Effector CD8-positive, alpha-beta T cell (primary cell): ENCODE results near the gene KCNH1.
"Not testable (repeated sequence)": the region's sequence is repeated elsewhere in the genome, so short reads cannot be mapped to it uniquely, and the experiment has no call there.

Experiments
- DNase-seq: peaks from one replicate; lab custom pipeline; 2025; lab: John Stamatoyannopoulos, UW

The KCNH1 gene

DNA sequence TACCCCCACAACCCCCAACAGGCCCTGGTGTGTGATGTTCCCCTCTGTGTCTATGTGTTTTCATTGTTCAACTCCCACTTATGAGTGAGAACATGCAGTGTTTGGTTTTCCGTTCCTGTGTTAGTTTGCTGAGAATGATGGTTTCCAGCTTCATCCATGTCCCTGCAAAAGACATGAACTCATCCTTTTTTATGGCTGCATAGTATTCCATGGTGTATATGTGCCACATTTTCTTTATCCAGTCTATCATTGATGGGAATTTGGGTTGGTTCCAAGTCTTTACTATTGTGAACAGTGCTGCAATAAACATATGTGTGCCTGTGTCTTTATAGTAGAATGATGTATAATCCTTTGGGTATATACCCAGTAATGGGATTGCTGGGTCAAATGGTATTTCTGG, 122.8 kb downstream of the KCNH1 start:
- not testable (repeated sequence) for DNase-seq

DNA sequence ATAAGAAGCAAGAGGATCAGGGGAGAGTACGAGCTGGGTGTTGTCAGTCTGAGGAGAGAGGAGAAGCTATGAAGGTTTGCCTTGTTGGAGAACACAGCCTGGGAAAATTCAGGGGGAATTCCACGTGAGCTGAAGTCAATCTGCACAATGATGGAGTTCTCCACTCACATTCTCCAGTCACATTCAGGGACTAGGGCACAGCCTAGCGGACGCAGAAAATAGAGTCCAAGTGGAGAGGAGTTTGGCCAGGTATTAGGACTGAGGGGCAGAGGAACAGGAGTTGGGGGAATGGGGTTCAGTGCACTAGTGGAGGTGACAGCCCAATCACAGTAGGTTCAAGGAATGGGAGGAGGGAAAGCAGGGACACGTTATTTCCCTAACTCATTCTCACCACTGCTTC, 124.0 kb downstream of the KCNH1 start:
- DNase-seq, result no peak

DNA sequence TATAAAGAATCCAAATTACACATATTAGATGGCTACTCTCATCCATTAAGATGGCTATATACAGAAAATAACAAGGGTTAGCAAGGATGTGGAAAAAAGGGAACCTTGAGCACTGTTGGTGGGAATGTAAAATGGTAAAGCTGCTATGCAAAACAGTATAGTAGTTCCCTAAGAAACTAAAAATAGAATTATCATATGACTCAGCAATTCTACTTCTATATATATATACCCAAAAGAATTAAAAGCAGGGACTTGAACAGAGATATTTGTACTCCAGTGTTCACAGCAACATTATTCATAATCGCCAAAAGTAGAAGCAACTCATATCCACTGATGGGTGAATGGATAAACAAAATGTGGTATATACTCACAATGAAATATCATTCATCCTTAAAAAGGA, 126.1 kb downstream of the KCNH1 start:
- no peak for DNase-seq

DNA sequence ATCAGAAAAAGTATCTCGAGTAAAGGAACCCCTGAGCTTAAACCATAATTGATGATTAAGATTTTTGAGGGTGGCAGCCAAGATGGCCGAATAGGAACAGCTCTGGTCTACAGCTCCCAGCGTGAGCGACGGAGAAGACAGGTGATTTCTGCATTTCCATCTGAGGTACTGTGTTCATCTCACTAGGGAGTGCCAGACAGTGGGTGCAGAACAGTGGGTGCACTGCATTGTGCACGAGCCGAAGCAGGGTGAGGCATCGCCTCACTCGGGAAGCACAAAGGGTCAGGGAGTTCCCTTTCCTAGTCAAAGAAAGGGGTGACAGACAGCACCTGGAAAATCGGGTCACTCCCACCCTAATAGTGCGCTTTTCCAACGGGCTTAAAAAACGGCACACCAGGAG, 138.0 kb downstream of the KCNH1 start:
- not testable (repeated sequence) for DNase-seq

DNA sequence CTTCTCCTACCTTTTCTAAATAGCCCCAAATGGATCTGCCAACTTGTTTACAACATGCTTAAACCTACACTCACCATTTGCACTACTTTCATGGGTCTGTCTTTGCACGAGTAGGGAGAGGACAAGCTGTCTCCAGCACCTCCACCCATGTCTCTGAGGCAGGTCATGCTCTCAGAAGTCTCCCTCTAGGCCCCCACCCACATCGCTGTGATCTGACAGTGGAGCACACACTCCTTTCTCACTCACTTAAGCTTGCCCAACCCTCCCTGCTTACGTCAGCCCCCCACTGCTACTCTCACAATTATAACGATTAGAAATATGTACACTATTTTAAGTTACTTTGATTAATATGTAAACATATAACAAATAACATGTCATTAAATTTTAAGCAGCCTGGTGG, 141.1 kb downstream of the KCNH1 start:
- no peak for DNase-seq

- DNase-seq, result no peak
These were observed 144.0 kb downstream of the KCNH1 start for GRCh38 chr1:210989905-210990304.

- no peak for DNase-seq
These were observed 152.5 kb downstream of the KCNH1 start for GRCh38 chr1:210981490-210981889.

GRCh38 chr1:210980082-210980481, 153.9 kb downstream of the KCNH1 start:
- DNase-seq, result no peak

- DNase-seq, result no peak
These were observed 155.0 kb downstream of the KCNH1 start for GRCh38 chr1:210978974-210979354.

- no peak for DNase-seq
These were observed 155.5 kb downstream of the KCNH1 start for GRCh38 chr1:210978316-210978973.

GRCh38 chr1:210951279-210951678, 182.7 kb downstream of the KCNH1 start:
- no peak for DNase-seq

DNA sequence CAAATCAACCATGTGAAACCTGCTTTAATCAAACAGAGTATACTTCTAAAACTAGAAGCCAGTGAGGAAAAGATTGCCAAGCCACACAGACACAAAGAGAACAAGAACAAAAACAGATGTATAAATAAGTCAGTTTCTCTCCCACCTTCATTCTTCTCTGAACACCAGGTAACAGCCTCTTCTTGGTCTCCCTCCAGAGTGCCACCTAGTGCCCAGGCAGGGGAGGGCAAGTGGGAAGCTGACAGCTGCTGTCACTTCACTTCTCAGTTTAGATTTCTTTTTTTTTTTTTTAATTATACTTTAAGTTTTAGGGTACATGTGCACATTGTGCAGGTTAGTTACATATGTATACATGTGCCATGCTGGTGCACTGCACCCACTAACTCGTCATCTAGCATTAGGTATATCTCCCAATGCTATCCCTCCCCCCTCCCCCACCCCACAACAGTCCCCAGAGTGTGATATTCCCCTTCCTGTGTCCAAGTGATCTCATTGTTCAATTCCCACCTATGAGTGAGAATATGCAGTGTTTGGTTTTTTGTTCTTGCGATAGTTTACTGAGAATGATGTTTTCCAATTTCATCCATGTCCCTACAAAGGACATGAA, 183.9 kb downstream of the KCNH1 start:
- DNase-seq, result peak; percentile 2

DNA sequence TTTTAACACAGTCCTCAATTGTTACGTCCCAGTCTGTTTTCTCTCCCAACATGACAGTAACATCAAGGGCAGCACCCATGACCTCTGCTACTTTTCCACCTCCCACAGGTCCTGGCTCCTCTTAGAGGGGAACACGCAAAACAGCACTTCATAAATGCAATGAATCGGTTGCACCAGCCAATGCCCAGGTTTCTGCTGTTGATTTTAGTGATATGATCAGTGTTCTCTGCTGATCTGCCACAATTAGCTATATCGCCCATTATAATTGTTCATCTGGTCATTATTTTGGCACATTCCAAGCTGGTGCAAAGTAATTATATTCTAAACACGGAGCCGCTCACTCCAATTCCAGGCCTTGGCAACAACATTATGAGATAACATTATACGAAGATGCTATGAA, 184.5 kb downstream of the KCNH1 start:
- DNase-seq, result no peak

- no peak for DNase-seq
These were observed 184.9 kb downstream of the KCNH1 start for GRCh38 chr1:210949039-210949438.

DNA sequence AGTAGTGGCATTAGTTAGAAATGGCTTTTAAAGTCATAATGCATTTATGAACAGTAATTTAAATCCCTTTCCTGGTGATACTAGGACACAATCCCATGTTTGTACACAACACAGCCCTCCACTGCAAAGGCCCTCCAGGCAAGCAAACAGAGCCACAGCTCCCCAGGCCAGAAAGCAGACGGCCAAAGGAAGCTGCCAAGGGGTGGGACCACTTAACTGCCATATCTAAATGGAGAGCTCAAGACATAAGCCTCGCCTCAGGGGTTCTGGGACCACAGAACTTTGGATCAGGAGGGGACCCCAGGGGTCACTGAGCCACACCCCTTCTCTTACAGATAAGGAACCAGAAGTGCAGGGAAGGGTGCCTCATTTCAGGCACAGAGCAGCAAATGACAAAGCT, 189.7 kb downstream of the KCNH1 start:
- no peak for DNase-seq

- DNase-seq, result no peak
These were observed 191.4 kb downstream of the KCNH1 start for GRCh38 chr1:210942513-210942912.

DNA sequence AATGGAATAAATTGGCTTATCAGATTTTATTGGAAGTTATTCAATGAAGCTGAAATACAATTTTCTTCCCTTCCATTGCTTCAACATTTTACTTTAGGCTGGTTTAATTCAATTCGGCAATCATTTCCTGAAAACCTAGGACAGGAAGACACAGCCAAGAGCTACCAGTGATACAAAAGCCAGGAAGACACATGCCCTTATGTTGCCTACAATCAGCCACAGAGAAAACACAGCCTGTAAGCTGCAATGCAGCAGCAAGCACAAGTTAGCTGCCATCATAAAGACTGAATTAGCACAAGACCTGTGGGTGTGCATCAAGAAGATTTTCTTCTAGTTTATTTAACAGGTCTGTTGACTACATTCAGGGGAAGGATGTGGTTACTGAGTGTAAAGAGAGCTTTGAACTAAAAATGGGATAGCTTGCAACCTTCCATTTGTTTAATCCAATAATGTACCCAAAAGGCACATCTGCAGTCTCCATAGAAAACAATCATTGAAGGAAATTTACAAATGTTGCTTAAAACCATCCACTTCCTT, 193.8 kb downstream of the KCNH1 start:
- DNase-seq, result no peak

GRCh38 chr1:210938416-210938925, 195.5 kb downstream of the KCNH1 start:
- DNase-seq, result no peak

- DNase-seq, result no peak
These were observed 196.1 kb downstream of the KCNH1 start for GRCh38 chr1:210937846-210938245.

DNA sequence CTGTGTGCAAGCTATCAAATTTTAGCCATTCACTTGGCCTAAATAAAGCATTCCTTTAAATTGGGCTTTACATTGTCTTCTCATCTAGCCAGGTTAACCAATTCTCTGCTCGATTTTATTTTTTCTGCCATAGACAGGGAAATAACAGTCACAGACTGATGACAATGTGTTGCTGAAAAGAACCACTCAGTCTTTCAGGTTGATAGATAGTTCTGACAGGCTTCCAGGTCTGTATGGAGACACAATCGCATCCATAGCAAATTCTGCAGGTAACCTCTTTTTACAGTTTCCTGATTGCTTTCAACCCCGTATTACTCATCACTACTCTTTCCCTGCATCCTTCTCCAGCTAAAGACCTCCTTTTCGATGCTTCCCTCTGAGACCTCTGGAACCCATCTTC, 198.0 kb downstream of the KCNH1 start:
- DNase-seq, result no peak

DNA sequence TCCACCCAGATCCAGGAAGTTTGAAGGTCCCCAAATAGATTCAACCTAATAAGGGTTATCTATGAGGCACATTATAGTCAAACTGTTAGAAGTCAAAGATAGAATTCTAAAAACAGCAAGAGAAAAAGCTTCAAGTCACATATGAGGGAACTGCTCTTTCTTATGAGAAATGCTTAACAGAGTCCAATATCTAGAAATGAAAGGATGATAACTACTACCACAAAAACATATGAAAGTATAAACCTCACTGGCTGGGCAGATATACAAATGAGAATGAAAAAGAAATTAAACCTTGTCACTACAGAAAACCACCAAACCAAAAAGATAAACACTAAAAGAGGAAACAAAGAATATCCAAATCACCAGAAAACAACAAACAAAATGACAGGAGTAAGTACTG, 201.8 kb downstream of the KCNH1 start:
- DNase-seq, result no peak

GRCh38 chr1:210922666-210923065, 211.3 kb downstream of the KCNH1 start:
- no peak for DNase-seq
